GDM1 (cell line): ENCODE data around the gene LDLR.
"Not testable (repeated sequence)": the region's sequence is repeated elsewhere in the genome, so short reads cannot be mapped to it uniquely, and the experiment has no call there.

Experiments
- DNase-seq: peaks from one replicate; lab custom pipeline; 2025; lab: John Stamatoyannopoulos, UW

LDLR gene

DNA sequence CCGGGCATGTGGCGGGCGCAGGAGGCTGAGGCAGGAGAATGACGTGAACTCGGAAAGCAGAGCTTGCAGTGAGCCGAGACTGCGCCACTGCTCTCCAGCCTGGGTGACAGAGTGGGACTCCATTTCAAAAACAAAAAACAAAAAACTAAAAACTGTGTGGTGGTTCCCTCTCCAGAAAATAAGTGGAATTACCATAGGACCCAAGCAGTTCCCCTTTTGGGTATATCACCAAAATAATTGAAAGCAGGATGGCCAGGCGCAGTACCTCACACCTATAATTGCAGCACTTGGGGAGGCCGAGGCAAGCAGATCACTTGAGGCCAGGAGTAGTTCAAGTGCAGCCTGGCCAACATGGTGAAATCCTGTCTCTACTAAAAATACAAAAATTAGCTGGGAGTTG, 15.7 kb upstream of the LDLR start:
- DNase-seq: no peak

DNA sequence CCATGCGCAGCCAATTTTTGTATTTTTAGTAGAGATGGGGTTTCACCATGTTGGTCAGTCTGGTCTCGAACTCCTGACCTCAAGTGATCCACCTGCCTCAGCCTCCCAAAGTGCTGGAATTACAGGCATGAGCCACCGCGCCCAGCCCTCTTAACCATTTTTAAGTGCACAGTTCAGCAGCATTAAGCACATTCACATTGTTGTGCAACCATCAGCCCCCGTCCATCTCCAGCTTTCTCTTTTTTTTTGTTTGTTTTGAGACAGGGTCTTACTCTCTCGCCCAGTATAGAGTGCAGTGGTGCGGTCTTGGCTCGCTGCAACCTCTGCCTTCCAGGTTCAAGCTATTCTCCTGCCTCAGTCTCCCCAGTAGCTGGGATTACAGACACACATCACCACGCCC, 12.5 kb upstream of the LDLR start:
- not testable (repeated sequence) for DNase-seq

DNA sequence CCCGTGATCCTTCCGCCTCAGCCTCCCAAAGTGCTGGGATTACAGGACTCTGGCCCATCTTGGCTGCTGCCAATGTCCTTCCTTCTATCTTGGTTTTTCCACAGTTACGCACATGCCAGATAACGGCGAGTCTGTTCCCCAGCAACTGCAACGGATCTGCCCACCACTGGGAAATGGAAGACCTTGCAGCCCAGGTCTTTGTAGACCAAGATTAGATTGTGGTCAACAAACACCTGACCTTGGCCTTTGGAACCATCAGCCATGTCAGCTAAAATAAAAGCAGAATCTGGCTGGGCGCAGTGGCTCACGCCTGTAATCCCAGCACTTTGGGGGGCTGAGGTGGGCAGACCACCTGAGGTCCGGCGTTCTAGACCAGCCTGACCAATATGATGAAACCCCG, 10.4 kb upstream of the LDLR start:
- no peak for DNase-seq

DNA sequence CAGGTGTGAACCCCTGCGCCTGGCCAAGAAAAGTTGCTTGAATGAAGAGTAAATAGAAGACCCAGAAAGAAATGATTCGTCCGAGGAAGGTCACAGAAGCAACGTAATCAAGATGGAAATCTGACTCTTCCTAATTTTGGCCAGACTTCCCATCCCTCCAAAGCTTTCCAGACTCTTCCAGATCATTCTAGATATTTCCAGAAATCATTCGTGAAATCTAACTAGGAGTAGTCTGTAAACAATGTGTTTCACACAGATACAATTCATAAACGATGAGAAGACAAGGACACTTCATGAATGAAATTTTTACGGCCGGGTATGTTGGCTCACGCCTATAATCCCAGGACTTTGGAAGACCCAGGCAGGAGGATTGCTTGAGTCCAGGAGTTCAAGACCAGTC, 9.3 kb upstream of the LDLR start:
- no peak for DNase-seq

DNA sequence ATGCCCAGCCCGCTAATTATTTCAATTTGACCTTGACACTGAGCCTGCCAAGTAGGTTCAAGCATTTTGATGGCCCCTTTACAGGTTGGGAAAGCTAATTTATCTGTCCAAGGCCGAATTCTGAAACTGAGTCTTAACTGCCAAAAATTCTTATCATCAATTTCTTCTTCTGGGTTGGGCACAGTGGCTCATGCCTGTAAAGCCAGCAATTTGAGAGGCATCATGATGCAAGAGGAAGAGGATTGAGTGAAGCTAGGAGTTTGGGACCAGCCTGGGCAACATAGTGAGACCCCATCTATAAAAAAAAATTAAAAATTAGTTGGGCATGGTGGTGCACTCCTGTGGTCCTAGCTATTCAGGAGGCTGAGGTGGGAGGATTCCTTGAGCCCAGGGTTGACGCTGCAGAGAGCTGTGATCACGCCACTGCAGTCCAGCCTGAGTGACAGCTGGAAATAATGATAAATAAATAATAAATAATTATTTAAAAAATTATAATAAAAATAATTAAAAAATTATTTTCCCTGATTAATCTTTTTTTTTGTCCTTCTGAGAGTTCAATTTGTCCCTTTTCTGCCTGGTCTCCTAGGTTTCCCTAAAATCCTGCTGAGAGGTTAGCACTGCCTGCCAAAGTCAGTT, 1.3 kb upstream of the LDLR start:
- DNase-seq: no peak

DNA sequence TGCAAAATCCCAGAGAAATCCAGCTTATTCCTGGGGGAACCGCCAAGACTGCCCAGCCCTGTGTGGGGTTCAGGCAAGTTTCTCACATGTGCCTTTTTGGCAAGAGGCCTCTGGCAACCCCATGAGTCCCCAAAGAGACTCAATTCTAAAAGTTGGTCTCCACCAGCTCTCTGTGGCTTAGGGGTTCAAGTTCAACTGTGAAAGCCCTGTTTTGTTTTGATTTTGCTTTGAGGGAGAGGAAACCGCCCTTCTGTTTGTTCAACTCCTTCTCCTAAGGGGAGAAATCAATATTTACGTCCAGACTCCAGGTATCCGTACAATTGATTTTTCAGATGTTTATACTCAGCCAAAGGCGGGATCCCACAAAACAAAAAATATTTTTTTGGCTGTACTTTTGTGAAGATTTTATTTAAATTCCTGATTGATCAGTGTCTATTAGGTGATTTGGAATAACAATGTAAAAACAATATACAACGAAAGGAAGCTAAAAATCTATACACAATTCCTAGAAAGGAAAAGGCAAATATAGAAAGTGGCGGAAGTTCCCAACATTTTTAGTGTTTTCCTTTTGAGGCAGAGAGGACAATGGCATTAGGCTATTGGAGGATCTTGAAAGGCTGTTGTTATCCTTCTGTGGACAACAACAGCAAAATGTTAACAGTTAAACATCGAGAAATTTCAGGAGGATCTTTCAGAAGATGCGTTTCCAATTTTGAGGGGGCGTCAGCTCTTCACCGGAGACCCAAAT, 583 bp upstream of the LDLR start:
- DNase-seq: no peak

DNA sequence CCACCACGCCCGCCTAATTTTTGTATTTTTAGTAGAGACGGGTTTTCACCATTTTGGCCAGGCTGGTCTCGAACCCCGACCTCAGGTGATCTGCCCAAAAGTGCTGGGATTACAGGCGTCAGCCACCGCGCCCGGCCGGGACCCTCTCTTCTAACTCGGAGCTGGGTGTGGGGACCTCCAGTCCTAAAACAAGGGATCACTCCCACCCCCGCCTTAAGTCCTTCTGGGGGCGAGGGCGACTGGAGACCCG, 676 bp downstream of the LDLR start:
- not testable (repeated sequence) for DNase-seq

DNA sequence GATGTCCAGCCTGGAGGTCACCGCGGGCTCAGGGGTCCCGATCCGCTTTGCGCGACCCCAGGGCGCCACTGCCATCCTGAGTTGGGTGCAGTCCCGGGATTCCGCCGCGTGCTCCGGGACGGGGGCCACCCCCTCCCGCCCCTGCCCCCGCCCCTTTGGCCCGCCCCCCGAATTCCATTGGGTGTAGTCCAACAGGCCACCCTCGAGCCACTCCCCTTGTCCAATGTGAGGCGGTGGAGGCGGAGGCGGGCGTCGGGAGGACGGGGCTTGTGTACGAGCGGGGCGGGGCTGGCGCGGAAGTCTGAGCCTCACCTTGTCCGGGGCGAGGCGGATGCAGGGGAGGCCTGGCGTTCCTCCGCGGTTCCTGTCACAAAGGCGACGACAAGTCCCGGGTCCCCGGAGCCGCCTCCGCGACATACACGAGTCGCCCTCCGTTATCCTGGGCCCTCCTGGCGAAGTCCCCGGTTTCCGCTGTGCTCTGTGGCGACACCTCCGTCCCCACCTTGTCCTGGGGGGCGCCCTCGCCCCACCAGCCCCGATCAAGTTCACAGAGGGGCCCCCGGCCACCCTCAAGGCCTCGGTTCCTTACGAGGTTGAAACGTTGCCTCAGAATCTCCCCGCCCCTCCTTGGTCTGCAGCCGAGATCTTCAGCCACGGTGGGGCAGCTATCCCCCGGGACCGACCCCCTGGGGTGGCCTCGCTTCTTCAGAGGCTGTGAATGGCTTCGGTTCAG, 1.2 kb downstream of the LDLR start:
- DNase-seq: peak; percentile 94

DNA sequence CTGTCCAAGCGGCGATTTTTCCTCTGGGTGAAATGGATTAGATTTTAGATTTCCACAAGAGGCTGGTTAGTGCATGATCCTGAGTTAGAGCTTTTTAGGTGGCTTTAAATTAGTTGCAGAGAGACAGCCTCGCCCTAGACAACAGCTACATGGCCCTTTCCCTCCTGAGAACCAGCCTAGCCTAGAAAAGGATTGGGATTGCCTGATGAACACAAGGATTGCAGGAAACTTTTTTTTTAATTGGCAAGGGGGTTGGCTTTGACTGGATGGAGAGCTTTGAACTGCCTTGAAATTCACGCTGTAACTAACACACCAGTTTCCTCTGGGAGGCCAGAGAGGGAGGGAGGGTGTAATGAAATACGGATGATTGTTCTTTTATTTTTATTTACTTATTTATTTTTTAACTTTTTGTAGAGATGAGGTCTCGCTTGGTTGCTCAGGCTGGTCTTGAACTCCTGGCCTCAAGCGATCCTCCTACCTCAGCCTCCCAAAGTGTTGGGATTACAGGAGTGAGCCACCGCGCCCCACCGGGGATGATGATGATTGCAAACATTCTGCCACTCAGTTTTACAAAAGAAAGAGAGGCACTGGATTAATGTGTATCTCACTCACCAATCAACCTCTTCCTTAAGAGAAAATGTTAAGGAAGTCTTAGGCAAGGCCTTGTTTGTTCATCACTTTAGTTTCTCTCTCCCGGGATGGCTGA, 1.9 kb downstream of the LDLR start:
- no peak for DNase-seq

DNA sequence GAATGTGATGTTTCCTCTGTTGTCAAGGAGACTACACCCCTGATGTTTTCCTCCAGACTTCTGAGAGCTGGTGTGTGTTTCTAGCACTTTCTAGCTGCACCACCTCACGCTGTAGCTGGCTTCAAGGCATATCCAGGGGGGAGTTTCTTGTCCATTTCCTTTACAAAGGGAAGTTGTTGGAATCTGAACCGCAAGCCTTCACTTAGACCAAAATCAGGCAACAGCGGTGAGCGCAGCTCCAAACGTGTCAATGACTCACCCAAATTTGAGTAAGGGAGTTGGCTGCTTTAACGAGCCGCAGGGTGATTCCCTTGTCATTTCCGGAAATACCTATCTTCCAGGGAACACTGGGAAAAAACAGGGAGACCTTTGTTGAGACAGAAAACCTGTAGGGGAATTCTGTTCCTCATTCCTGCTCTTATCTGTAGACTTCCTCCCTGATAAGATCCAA, 2.5 kb downstream of the LDLR start:
- DNase-seq: no peak

DNA sequence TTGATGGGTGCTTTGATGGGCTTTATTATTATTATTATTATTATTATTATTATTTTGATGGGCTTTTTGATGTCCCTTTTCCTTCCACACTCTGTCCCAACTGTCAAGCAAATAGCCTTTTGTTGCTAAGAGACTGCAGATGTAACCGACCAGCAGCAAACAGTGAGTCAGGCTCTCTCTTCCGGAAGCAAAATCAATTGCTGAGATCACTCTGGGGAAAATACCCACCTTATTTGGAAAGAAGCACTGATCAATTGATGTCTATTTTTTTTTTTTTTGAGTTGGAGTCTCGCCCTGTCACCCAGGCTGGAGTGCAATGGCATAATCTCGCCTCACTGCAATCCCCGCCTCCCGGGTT, 2.9 kb downstream of the LDLR start:
- DNase-seq: no peak

DNA sequence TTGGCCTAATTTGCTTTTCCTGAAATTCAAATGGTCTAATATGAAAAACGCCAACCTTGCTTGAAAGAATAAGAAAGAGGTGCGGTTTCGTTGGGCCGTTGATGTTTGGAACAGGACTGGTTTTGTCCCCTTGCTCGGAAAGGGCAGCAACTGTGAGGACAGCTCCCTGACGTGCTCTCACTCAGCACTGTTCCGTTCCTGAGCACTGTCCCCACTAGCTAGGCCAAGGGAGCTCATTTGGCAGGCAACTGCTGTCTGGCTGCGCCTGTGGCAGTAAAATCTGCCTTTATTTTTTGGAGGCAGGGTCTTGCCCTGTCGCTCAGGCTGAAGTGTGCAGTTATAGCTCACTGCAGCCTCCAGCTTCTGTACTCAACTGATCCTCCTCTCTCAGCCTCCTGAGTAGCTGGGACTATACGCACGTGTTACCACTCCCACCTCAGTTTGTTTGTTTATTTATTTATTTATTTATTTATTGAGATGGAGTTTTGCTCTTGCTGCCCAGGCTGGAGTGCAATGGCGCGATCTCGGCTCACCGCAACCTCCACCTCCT, 4.5 kb downstream of the LDLR start:
- no peak for DNase-seq

DNA sequence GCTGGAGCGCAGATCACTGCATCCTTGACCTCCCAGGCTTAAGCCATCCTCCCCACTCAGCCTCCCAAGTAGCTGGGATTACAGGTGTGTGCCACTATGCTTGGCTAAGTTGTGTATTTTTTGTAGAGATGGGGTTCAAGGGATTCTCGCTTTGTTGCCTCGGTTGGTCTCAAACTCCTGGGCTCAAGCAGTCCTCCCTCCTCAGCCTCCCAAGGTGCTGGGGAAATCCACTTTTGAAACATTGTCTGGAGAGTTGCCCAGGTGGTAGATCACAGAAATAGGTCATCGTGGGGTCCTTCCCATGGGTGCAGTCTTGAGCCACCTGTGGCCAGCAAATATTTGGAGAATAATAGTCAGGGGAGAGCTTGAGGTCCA, 5.2 kb downstream of the LDLR start:
- DNase-seq: no peak

DNA sequence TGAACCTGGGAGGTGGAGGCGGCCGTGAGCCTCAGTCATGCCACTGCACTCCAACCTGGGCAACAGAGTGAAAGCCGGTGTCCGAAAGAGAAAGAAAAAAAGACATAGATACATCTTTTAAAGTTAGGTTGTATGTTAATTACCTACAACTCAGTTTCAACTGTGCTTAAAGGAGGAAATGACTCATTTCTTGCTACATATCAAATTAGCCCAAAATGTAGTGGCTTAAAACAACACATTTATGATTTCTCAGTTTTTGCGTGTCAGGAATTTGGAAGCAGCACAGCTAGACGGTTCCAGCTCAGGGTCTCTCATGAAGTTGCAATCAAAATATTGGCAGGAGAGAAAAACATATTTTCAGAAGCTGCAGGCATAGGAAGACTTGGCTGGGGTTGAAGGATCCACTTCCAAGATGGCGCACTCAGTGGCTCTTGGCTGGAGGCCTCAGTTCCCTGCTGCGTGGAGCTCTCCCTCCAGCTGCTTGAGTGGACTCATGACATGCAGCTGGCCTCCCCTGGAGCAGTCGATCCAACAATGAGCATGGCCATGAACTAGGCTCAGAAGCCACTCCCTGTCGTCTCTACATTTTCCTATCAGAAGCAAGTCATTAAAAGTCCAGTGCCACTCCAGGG, 7.1 kb downstream of the LDLR start:
- no peak for DNase-seq

DNA sequence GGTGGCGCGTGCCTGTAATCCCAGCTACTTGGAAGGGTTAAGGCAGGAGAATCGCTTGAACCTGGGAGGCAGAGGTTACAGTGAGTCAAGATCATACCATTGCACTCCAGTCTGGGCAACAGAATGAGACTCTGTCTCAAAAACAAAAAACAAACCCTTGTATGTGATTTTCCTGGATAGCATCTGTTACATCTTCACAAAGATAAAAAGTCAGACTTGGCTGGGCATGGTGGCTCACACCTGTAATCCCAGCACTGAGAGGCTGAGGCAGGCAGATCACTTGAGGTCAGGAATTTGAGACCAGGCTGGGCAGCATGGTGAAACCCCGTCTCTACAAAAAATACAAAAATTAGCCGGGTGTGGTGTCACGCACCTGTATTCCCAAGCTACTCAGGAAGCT, 8.1 kb downstream of the LDLR start:
- DNase-seq: not testable (repeated sequence)

DNA sequence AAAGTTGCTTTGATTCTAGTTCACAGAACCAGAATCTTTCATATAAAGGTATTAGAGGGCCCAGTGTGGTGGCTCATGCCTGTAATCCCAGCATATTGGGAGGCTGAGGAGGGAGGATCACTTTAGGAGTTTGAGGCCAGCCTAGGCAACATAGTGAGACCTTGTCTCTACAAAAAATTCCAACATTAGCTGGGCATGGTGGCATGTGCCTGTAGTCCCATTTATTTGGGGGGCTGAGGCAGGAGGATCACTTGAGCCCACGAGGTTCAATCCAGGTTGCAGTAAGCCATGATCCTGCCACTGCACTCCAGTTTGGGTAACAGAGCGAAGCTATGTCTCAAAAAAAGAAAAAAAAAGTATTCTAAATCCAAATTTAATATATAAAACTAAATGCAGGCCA, 9.1 kb downstream of the LDLR start:
- no peak for DNase-seq

DNA sequence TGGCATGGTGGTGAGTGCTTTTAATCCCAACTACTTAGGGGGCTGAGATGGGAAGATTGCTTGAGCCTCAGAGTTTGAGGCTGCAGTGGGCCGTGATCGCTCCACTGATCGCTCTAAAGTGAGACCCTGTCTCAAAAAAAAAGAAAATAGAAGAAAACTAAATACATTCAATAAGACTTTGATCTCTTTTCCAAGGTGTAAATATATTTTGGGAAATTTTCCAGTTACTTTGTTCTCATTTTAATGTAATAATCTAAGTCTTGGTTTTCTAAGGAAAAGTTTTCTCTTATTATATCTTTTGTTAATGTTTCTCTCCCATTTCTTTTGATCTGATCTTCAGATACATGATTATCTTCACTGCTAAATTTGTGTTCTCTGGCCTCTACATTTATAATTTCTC, 9.6 kb downstream of the LDLR start:
- DNase-seq: no peak

DNA sequence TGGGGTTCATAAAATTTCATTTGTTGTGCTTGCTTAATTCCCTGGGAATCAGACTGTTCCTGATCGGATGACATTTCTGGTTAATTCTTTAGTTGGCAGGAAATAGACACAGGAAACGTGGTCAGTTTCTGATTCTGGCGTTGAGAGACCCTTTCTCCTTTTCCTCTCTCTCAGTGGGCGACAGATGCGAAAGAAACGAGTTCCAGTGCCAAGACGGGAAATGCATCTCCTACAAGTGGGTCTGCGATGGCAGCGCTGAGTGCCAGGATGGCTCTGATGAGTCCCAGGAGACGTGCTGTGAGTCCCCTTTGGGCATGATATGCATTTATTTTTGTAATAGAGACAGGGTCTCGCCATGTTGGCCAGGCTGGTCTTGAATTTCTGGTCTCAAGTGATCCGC, 10.8 kb downstream of the LDLR start:
- DNase-seq: no peak

DNA sequence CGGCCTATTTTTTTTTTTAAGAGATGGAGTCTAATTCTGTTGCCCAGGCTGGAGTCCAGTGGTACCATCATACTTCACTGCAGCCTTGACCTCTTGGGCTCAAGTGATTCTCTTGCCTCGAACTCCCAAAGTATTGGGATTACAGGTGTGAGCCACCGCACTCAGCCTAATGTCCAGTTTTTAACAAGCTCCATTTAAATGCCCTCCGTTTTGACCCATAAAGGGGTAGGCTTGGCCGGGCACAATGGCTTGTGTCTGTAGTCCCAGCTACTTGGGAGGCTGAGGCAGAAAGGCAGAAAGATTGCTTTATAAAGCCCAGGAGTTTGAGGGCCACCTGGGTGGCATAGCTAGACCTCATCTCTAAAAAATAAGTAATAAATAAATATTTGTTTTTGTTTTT, 11.8 kb downstream of the LDLR start:
- no peak for DNase-seq

DNA sequence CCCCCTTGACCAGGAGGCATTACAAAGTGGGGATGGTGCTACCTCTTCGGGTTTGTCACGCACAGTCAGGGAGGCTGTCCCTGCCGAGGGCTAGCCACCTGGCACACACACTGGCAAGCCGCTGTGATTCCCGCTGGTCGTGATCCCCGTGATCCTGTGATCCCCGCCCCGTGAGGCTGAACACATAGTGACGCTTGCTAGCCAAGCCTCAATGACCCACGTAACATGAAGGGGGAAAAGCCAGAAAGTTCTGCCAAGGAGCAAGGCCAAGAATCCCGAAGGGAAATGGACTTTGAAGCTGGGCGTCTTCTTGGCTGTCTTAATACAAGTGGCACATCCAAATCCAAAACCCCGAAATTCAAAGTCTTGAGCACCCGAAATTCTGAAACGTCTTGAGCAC, 13.7 kb downstream of the LDLR start:
- DNase-seq: no peak

DNA sequence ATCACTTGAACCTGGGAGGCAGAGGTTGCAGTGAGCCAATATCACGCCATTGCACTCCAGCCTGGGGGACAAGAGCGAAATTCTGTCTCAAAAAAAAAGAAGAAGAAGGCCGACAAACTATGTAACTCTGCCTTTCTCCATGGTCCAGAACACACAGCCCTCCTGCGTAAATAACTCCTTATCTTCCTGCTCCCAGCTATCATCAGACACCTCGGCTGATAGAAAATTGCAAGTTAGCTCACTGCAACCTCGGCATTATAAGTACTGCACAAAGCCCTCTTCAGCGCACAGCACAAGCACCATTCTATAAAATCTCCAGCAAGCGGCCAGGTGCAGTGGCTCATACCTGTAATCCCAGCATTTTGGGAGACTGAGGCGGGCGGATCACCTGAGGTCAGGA, 14.4 kb downstream of the LDLR start:
- DNase-seq: not testable (repeated sequence)

DNA sequence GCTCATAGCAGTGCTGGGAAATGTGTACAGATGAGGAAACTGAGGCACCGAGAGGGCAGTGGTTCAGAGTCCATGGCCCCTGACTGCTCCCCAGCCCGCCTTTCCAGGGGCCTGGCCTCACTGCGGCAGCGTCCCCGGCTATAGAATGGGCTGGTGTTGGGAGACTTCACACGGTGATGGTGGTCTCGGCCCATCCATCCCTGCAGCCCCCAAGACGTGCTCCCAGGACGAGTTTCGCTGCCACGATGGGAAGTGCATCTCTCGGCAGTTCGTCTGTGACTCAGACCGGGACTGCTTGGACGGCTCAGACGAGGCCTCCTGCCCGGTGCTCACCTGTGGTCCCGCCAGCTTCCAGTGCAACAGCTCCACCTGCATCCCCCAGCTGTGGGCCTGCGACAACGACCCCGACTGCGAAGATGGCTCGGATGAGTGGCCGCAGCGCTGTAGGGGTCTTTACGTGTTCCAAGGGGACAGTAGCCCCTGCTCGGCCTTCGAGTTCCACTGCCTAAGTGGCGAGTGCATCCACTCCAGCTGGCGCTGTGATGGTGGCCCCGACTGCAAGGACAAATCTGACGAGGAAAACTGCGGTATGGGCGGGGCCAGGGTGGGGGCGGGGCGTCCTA, 15.9 kb downstream of the LDLR start:
- DNase-seq: no peak
